Measurements from ENCODE around the gene ZNF280D. TPM values are rescaled to one million over a fixed set of nuclear protein-coding genes. Genes with fewer than 3 reads are reported as not detected.

The ZNF280D gene
- total RNA-seq, 2 donors from 2014 or later: 28.3 to 38.7 TPM

GRCh38 chr15:56723787-56724186, 9.5 kb downstream of the ZNF280D start:
- H3K27ac ChIP-seq: no peak overlapping the region
- WGBS, 2 donors: 60% methylated on average over 4 of the region's 4 CpGs
- no peak overlapping the region for H3K4me3 ChIP-seq

GRCh38 chr15:56719774-56720555, 13.3 kb downstream of the ZNF280D start:
- DNase-seq (no peak), ATAC-seq (no peak)
- Histone ChIP-seq H3K36me3 (replicated peaks in 1 of 2; ENCODE audit: insufficient read depth in 1 of 2, low read depth in 2 of 2) (no peaks in the 10 kb centered on the region), H3K4me1 (peaks cover 22% of the 10 kb centered on the region), H3K9me3 (no peaks in the 10 kb centered on the region), H3K4me3 (no peak overlapping the region), H3K27me3 (no peaks in the 10 kb centered on the region), H3K27ac (no peak overlapping the region)
- TF ChIP-seq CTCF (IDR thresholded peaks at IDR 0.05): no peak
- no peak for TF ChIP-seq POLR2A (IDR thresholded peaks at IDR 0.05)
- intact Hi-C loops (cut with DNase I): no loop called here
- 92 to 94% methylated on average over 3 of the region's 3 CpGs for WGBS, 2 donors

More at GRCh38 chr15:56723787-56724186, 9.5 kb downstream of the ZNF280D start:
- no peak for DNase-seq
- ATAC-seq: no peak
- H3K36me3 ChIP-seq (replicated peaks in 1 of 2; ENCODE audit: insufficient read depth in 1 of 2, low read depth in 2 of 2): no peaks in the 10 kb centered on the region
- H3K27me3 ChIP-seq: no peaks in the 10 kb centered on the region
- TF ChIP-seq POLR2A (IDR thresholded peaks at IDR 0.05) (no peak), CTCF (IDR thresholded peaks at IDR 0.05) (no peak)
- intact Hi-C loops (cut with DNase I): no loop called here
- H3K9me3 ChIP-seq: no peaks in the 10 kb centered on the region
- peaks cover 36% of the 10 kb centered on the region for H3K4me1 ChIP-seq

GRCh38 chr15:56719021-56719612, 14.2 kb downstream of the ZNF280D start:
- 90 to 94% methylated on average over 4 of the region's 4 CpGs for WGBS, 2 donors
- no peak for DNase-seq
- H3K4me1 ChIP-seq: peaks cover 14% of the 10 kb centered on the region
- TF ChIP-seq CTCF (IDR thresholded peaks at IDR 0.05) (no peak), POLR2A (IDR thresholded peaks at IDR 0.05) (no peak)
- no peak for ATAC-seq
- H3K4me3 ChIP-seq: no peak overlapping the region
- H3K27me3 ChIP-seq: no peaks in the 10 kb centered on the region
- no peaks in the 10 kb centered on the region for H3K36me3 ChIP-seq (replicated peaks in 1 of 2; ENCODE audit: insufficient read depth in 1 of 2, low read depth in 2 of 2)
- intact Hi-C loops (cut with DNase I): no loop called here
- H3K9me3 ChIP-seq: no peaks in the 10 kb centered on the region
- no peak overlapping the region for H3K27ac ChIP-seq

- peaks cover 8% of the 10 kb centered on the region for H3K4me1 ChIP-seq
- 74 to 79% methylated on average over 1 of the region's 1 CpG for WGBS, 2 donors
- no peaks in the 10 kb centered on the region for H3K36me3 ChIP-seq (replicated peaks in 1 of 2; ENCODE audit: insufficient read depth in 1 of 2, low read depth in 2 of 2)
- no peak overlapping the region for H3K27ac ChIP-seq
- H3K27me3 ChIP-seq: no peaks in the 10 kb centered on the region
- ATAC-seq: no peak
- no peak for DNase-seq
- H3K9me3 ChIP-seq: no peaks in the 10 kb centered on the region
- TF ChIP-seq POLR2A (IDR thresholded peaks at IDR 0.05) (no peak), CTCF (IDR thresholded peaks at IDR 0.05) (no peak)
- intact Hi-C loops (cut with DNase I): no loop called here
- no peak overlapping the region for H3K4me3 ChIP-seq
These were observed 14.7 kb downstream of the ZNF280D start for GRCh38 chr15:56718560-56718959.
